ENCODE results near the gene IMP3.
"Not testable (repeated sequence)": the region's sequence is repeated elsewhere in the genome, so short reads cannot be mapped to it uniquely, and the experiment has no call there.

Gene IMP3, protein sequence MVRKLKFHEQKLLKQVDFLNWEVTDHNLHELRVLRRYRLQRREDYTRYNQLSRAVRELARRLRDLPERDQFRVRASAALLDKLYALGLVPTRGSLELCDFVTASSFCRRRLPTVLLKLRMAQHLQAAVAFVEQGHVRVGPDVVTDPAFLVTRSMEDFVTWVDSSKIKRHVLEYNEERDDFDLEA

DNA sequence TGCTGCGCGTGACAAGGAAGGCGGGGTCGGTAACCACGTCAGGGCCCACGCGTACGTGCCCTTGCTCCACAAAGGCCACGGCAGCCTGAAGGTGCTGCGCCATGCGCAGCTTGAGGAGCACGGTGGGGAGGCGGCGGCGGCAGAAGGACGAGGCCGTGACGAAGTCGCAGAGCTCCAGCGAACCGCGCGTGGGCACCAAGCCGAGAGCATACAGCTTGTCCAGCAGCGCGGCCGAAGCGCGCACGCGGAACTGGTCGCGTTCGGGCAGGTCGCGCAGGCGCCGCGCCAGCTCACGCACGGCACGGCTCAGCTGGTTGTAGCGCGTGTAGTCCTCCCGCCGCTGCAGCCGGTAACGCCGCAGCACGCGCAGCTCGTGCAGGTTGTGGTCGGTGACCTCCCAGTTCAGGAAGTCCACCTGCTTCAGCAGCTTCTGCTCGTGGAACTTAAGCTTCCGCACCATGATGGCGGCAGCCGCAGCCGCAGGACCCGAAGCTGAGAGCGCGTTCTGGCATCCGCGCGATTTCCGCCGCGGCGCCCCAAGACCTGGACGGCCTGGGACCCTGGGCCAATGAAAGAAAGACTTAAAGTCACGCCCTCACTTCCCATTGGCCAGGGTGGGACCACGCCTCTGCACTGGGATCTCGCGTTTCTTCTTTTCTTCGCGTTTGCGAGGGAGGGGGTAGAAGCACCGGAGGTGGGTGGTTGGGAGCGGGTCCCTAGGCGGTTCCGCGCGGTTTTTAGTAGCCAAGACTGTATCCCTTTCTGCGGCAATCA is at the start of gene IMP3:
TSS of gene IMP3 (minus strand) at position 516 of the 774 bp plus-strand sequence. CDS start at position 460, 56 bp downstream.
- peak; percentile 84 to 87 for DNase-seq (ENCODE audit: low read depth in 2 of 2)

DNA sequence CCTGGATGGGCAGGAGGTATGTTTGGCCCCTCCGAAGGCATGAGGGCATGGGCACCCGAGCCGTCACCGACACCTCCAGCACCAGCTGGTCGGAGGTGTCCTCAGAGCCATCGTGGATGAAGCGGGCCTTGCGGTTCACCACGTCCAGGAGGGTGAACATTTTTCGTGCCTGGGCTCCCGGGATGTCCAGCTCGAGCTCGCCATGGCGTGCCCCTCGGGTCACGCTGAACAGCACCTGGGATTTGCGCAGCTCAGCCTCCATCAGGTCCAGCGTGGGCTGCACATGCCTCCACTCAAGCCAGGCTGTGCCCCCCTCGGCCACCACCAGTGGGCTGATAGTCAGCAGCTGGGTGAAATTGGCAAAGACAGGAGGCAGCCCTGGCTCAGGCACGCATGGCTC is 49.4 kb upstream of the IMP3 start:
- DNase-seq (ENCODE audit: low read depth in 2 of 2), result not testable (repeated sequence)

- no peak for DNase-seq (ENCODE audit: low read depth in 2 of 2)
Observed at GRCh38 chr15:75688831-75689230, 48.8 kb upstream of the IMP3 start.

DNA sequence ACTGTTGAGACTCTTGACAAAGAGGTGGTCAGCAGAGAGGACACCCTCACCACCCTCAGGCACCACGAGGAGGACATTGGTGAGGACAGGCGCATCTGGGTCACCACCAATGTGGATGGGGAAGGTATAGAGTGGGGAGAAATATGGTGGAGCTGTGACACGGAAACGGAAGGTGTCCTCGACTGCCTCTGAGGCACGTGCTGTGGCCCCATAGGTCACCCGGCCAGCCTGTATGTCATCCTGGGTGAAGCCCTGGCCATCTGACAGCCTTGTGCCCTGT is 48.2 kb upstream of the IMP3 start:
- no peak for DNase-seq (ENCODE audit: low read depth in 2 of 2)

DNA sequence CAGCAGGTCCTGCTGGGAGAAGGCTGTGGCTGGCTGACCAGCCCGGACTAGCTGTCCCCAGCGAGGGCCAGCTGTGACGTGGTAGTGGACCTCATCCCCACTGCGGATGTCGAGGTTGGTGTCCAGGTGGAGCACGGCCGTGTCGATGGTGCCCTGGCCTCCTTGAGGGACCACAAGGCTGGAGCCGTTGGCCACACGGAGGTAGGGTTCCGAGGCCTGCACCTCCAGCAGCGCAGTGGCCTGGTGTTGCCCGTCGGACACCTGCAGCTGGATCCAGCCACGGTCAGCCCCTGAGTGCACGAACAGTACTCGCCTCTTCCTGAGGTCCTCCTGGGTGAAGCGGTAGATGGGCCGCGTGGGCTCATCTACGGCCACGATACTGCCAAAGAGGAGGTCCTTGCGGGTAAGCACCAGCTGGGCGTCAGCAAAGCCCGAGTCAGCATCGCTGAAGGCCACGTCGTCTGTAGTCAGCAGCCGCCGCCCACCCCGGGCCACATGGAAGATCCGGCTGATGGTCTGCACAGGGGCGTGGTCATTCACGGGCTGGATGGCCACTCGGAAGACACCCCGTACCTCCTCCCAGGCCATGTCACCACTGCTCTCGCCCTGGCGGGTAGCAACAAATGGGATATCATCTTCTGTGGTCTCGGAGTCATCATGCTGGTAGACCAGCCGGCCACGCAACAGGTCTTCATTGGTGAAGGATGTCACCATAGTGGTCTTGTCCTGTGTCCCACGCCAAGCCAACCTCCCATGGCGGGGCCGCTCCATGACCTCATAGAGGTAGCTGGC is 47.7 kb upstream of the IMP3 start:
- no peak for DNase-seq (ENCODE audit: low read depth in 2 of 2)

GRCh38 chr15:75686212-75686642 is 46.2 kb upstream of the IMP3 start:
- peak; percentile 52 to 80 for DNase-seq (ENCODE audit: low read depth in 2 of 2)

GRCh38 chr15:75685195-75685594 is 45.2 kb upstream of the IMP3 start:
- no peak for DNase-seq (ENCODE audit: low read depth in 2 of 2)

GRCh38 chr15:75684648-75685047 is 44.6 kb upstream of the IMP3 start:
- DNase-seq (ENCODE audit: low read depth in 2 of 2), result no peak

- peak; percentile 65 to 69 for DNase-seq (ENCODE audit: low read depth in 2 of 2)
Observed at GRCh38 chr15:75683646-75684312, 43.8 kb upstream of the IMP3 start.

DNA sequence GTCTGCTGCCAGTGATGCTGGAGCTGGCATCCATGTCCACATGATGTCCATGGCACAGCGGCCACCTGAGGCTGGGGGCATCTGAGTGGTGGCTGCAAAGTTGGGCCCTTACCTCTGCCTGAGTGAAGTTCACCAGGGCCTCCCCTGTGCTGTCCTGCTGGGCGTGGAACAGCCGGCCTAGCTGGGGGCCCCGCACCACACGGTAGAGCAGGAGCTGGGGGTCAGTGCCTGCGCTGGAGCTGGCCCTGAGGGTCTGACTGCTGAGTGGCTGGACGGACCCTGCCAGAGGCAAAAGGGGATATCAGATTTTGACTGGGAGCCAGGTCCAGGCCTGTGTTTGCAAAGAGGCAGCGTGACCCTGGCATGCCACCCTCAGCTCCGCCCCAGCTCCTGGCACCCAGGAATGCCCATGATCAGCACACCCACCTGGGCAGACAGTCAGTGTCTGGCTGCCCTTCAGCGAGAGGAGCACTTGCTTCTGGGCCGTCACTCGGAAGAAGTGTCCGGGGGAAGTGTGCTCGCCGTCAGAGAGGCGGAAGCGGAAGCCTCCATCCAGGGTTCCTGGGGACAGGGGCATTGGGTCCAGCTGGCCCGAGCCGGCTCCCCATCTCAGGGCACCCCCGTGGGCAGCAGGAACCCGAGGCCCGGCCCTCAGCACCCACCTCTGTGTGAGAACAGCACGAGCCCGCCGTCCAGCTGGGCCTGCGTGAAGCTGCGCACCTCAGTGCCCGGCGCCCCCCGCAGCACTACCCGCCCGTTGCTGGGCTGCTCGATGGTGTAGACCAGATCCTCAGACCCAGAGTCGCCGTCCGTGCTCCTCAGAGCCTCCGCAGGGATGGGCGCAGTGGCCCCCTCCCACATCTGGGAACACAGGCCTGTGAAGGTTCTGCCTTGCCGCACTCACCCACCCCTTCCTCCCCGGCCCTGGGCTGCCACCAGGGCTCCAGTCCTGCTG is 42.4 kb upstream of the IMP3 start:
- DNase-seq (ENCODE audit: low read depth in 2 of 2), result no peak

GRCh38 chr15:75680007-75680789 is 40.2 kb upstream of the IMP3 start:
- DNase-seq (ENCODE audit: low read depth in 2 of 2), result no peak

GRCh38 chr15:75678324-75678690 is 38.3 kb upstream of the IMP3 start:
- DNase-seq (ENCODE audit: low read depth in 2 of 2), result not testable (repeated sequence)

- DNase-seq (ENCODE audit: low read depth in 2 of 2), result no peak
Observed at GRCh38 chr15:75677465-75678323, 37.7 kb upstream of the IMP3 start.

DNA sequence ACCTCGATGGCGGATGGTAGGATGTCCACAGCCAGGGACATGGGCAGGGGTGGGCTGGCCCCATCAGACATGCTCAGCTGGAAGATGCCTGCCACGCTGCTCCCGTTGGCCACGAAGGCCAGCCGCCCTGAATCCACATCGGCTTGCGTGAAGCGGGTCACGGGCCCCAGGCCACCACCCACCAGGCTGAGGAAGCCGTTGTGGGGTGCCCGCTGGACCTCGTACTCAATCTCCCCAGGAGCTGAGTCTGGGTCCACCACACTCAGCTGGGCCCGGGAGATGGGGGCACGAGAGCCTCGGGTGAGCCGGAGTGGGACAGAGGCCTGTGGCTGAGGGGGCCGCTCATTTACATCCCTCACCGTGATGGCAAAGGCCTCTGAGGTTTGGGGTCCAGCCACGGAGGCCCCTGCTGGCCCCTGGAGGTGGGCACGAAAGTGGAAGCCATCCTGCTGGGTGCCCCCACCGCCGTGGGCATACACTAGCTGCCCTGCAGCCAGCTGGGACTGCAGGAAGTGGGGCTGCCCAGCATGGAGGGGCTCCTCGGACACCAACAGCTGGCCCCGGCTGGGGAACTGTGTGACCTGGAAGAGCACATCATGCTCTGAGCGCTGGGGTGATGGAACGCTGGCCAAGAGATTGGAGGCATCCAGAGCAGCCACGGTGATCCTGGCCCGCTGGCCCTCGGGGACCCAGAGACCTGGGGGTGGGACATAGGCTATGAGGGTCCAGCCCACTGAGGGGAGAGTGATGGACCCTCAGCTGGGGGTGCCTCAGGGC is 36.9 kb upstream of the IMP3 start:
- no peak for DNase-seq (ENCODE audit: low read depth in 2 of 2)

DNA sequence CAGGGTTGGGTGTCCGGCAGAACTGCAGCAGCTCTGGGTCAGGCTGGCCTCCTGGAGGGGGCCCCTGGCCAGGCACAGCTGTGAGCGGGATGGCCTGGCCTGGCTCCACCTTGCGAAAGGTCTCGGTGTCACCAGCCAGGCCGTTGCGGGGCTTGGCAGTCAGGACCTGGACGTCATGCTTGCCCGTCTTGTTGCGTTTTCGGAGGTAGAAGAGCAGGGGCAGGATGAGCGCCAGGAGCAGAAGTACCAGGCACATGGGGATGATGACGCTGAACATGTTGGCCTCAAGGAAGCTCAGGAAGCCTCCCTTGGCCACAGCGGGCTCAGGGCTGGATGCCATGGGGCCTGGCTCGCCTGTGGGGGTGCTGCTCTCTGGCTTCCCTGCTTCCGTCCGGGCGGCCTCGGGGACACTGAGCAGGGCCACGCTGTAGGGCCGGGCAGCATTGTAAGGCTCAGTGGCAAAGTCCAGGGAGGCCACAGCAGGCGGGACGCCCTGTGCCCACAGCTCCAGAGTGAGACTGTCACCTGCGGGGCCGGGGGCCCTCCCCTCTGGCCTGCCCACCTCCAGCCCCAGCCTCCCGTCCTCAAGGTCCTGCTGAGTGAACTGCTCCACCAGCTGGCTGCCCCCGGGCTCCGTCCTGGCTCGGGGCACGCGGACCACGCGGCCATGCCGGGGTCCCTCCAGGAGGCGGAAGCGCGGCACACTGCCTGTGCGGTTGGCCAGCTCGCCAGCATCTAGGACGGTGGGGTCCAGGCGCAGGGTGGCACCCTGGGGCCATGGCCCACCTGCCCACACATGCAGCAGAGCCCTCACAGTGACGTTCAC is 35.8 kb upstream of the IMP3 start:
- DNase-seq (ENCODE audit: low read depth in 2 of 2), result no peak

DNA sequence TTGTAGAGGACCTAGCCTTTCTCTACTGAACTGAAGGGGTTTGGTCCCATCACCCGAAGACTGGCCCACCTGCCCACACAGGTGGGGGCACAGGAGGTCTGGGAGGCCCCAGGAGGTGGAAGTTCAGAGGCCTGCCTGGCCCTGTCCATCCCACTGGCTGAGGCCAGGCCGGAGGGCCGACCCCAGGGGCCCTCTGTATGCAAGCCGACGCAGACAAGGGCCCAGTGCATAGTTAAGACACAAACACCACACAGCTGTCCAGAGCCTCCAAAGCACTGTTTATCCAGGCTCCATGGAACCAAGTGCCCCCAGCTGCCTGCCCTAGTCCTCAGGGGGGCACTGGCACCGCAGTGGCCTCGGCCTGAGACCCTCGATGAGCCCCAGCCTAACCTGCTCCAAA is 34.3 kb upstream of the IMP3 start:
- no peak for DNase-seq (ENCODE audit: low read depth in 2 of 2)

DNA sequence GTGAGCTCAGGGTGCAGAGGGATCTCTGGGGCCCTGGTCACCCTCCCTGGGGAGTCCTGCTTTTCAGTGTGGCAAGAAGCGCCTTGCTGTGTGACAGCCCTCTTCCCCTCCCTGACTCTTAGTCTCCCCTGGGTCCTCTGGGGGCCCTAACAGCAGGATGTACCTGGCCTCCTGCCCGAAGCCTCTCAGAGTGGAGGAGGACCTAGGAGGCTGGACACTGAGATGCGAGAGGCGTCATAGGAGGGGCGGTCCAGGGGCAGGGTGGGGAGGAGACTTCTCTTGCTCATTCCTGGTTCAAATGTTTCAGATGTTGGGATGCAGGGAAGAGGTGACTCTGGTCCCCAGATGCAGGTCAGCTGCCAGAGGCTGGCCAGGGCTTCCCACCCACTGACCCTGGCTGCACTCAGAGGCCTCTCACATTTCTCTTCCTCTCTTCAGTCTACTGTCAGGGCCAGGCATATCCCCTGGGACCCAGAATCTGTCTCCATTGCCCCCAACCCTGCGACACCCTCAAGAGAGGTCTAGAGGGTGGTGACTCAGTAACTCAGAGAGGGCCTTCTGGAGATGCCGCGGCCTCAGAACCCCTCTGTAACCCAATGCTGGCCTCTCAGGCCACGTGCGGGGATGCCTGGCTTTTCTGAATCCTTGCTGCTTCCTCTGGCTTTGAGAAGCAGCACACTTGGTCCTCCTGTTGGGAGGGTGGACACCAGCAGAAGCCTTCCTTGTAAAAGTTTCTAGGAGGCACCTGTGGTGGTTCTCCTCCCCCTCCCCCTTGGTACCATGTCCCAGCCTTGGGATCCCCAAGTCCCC is 33.6 kb upstream of the IMP3 start:
- no peak for DNase-seq (ENCODE audit: low read depth in 2 of 2)
